Fibroblast of gingiva (primary cell): ENCODE data around the gene PLPPR3.
"Not testable (repeated sequence)": the region's sequence is repeated elsewhere in the genome, so short reads cannot be mapped to it uniquely, and the experiment has no call there.

ENCODE experiments used
- DNase-seq: peaks from one replicate; pipeline ENCODE4 v3.0.0-alpha.2; 2011; ENCODE audit warnings: low read depth

PLPPR3 gene

GRCh38 chr19:829129-829758 lies 7.5 kb upstream of the PLPPR3 start:
- no peak for DNase-seq

GRCh38 chr19:827710-828321 lies 6.1 kb upstream of the PLPPR3 start, which contains the start of gene AZU1:
Gene AZU1 (plus strand): TSS chr19:827837. CDS start chr19:827847, 10 bp downstream.
- DNase-seq: no peak

GRCh38 chr19:827314-827709 lies 5.6 kb upstream of the PLPPR3 start:
- DNase-seq: no peak

GRCh38 chr19:825897-826644 lies 4.3 kb upstream of the PLPPR3 start:
- DNase-seq: no peak

- DNase-seq: no peak
Measured at GRCh38 chr19:824885-825284, 3.1 kb upstream of the PLPPR3 start.

GRCh38 chr19:823565-824121 lies 1.9 kb upstream of the PLPPR3 start:
- no peak for DNase-seq

- no peak for DNase-seq
Measured at GRCh38 chr19:821231-821824, 427 bp downstream of the PLPPR3 start.

- DNase-seq: not testable (repeated sequence)
Measured at GRCh38 chr19:820212-820611, 1.5 kb downstream of the PLPPR3 start.

- no peak for DNase-seq
Measured at GRCh38 chr19:816500-816857, 5.3 kb downstream of the PLPPR3 start.

GRCh38 chr19:815775-816499 lies 5.8 kb downstream of the PLPPR3 start:
- DNase-seq: no peak

GRCh38 chr19:815079-815774 lies 6.5 kb downstream of the PLPPR3 start:
- no peak for DNase-seq

GRCh38 chr19:814152-815078 lies 7.3 kb downstream of the PLPPR3 start:
- DNase-seq: no peak

- no peak for DNase-seq
Measured at GRCh38 chr19:813219-814151, 8.3 kb downstream of the PLPPR3 start.

GRCh38 chr19:812747-813218 lies 9.0 kb downstream of the PLPPR3 start:
- no peak for DNase-seq

GRCh38 chr19:812049-812746 lies 9.6 kb downstream of the PLPPR3 start:
- no peak for DNase-seq

- no peak for DNase-seq
Measured at GRCh38 chr19:811506-812048, 10.2 kb downstream of the PLPPR3 start.

GRCh38 chr19:810883-811489 lies 10.8 kb downstream of the PLPPR3 start:
- DNase-seq: no peak
